Calu3 (cell line): ENCODE data around the gene VGLL4. TPM values are rescaled to one million over a fixed set of nuclear protein-coding genes. Genes with fewer than 3 reads are reported as not detected.

Experiments
- BruUV-seq: library from RNA; stranded (reverse); fragments of 400-500 nt; replicated peaks from 2 replicates; lab custom pipeline; 2021; lab: Mats Ljungman, UMichigan
- CTCF ChIA-PET: fragments of 300-600 bp; sonication (Branson Sonifier 250); formaldehyde crosslinking; loops from one replicate; lab custom pipeline; 2022; ENCODE audit warnings: antibody characterized with exemption; lab: Charles Lee
- DNase-seq: peaks from one replicate; pipeline ENCODE4 v3.0.0; 2022
- H3K27ac Mint-ChIP-seq: one replicate; pipeline ENCODE4 v1.8.0; 2022; ENCODE audit warnings: mixed read lengths; ENCODE audit not compliant: unreplicated experiment
- H3K27me3 Mint-ChIP-seq: one replicate; pipeline ENCODE4 v1.8.0; 2022; ENCODE audit warnings: mixed read lengths; ENCODE audit not compliant: unreplicated experiment
- H3K36me3 Mint-ChIP-seq: one replicate; pipeline ENCODE4 v1.8.0; 2022; ENCODE audit warnings: mild to moderate bottlenecking, moderate library complexity, mixed read lengths; ENCODE audit not compliant: insufficient read depth, unreplicated experiment
- H3K4me1 Mint-ChIP-seq: one replicate; pipeline ENCODE4 v1.8.0; 2022; ENCODE audit warnings: mild to moderate bottlenecking, low read depth, mixed read lengths; ENCODE audit not compliant: unreplicated experiment
- H3K4me3 Mint-ChIP-seq: one replicate; pipeline ENCODE4 v1.8.0; 2022; ENCODE audit warnings: mild to moderate bottlenecking, low read depth, moderate library complexity, mixed read lengths; ENCODE audit not compliant: unreplicated experiment
- H3K9me3 Mint-ChIP-seq: one replicate; pipeline ENCODE4 v1.8.0; 2022; ENCODE audit warnings: low read depth, mixed read lengths; ENCODE audit not compliant: unreplicated experiment
- CTCF ChIP-seq: fragments of 200-600 bp; IDR thresholded peaks from one replicate; pipeline ENCODE4 v1.8.0; 2022; ENCODE audit warnings: antibody characterized with exemption; ENCODE audit not compliant: unreplicated experiment
- intact Hi-C: fragments of 100-400 bp; cut with micrococcal nuclease; formaldehyde crosslinking; loops from one replicate; pipeline ENCODE4 v1.10.0; 2022; ENCODE audit not compliant: unreplicated experiment
- total RNA-seq: library from RNA; stranded (reverse); gene quantifications from 2 replicates; pipeline ENCODE4 v1.2.3, GENCODE V29; 2022

Gene VGLL4
- total RNA-seq, 1 experiment from 2014 or later, result 51.3 TPM

DNA sequence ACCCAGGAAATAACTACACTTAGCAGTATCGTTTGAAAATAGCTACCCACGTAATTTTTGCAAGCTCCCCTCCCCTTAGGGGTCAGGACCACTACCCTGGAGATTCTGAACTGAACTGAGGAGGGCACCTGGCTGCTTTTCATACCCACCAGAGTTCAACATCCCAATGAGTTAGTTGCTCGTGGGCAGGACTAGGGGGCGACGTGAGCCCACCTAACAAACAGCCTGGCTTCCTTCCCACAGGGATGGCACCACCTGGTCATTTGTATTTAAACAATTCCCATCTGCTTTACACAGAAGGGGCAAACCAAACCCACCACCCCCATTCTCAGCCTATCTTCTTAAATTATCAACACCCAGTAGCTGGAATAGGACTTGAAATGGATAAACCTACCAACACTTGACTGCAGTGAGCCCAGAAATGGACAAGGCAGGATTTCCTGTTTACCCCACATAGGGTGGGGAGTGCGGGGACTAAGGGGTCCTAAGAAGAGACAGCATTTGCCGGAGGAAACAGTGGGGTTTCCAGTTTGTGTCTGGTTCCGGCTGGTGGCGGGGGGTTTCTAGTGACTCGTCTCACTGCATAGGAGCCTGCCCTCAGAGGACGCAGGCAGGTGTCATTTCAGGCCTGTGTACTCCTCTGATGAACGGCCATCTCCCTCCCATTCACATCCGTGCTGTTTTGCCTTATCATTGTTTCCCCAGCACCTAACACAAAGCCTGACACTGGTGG is 11.6 kb upstream of the VGLL4 start:
- no TSS peak for BruUV-seq
- Mint-ChIP-seq H3K36me3 (no peaks in the 10 kb centered on the region), H3K4me3 (no peak overlapping the region), H3K27ac (no peak overlapping the region), H3K4me1 (no peaks in the 10 kb centered on the region), H3K9me3 (no peaks in the 10 kb centered on the region), H3K27me3 (no peaks in the 10 kb centered on the region)
- peak; percentile 22 for TF ChIP-seq CTCF
- peak; percentile 15 for DNase-seq
- CTCF ChIA-PET, result no interaction called here
- intact Hi-C loops, result loop anchor here (2.0 kb wide), 1 partner anchor 149 kb away; no protein-coding TSS in a partner anchor

DNA sequence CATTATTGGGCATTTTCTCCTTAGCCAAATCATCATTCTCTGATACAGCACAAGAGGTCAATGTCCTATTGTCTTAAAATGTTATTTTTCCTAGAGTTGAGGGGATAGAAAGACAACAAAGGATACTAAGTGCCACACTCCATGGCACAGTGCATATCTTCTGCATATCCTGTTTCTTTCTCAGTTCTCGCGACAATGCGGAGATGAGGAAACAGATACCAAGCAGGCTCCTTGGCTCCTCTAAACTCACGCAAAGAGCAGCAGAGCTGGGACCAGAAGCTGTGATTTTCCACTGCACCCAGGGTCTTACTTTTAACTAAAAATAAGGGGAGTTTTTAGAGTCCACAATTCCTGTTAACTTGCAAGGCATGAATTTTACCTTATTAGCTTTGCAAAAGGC is 10.5 kb upstream of the VGLL4 start:
- no peak for TF ChIP-seq CTCF
- CTCF ChIA-PET, result no interaction called here
- Mint-ChIP-seq H3K9me3 (no peaks in the 10 kb centered on the region), H3K27ac (no peak overlapping the region), H3K4me1 (no peaks in the 10 kb centered on the region), H3K4me3 (no peak overlapping the region), H3K27me3 (no peaks in the 10 kb centered on the region), H3K36me3 (no peaks in the 10 kb centered on the region)
- DNase-seq, result no peak
- BruUV-seq, result no TSS peak
- intact Hi-C loops, result loop anchor here (2.0 to 5.0 kb wide), 2 partner anchors 151 to 417 kb away; no protein-coding TSS in a partner anchor

DNA sequence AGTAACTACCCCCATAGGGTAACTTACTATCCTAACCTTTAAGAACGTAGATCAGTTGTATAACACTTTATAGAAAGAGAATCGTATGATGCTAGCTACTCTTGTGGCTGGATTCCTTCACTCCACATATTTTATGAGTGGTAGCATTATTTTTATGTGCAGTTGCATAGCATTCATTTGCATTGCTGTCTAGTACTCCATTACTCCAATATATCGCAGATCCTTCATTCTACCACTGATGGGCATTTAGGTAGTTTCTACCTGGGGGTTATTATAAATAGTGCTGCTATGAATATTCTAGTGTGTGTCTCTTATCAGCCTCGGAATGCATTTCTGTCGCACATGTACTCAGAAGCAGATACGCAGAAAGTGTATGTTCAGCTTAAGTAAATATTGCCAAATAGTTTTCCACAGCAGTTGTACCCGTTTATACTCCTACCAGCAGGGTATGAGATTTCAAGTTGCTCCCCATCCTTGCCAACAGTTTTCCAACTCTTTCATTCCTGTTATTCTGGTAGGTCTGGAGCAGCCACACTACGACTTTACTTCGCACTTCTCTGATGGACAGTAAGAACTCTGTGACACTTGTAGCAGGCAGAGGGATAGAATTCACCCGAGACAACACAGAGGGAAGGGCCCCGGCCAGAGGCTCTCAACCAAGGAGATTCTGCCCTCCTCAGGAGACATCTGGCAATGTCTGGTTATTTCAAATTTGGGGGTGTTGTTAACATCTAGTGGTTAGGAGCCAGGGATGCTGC is 9.8 kb upstream of the VGLL4 start:
- TF ChIP-seq CTCF, result no peak
- Mint-ChIP-seq H3K36me3 (no peaks in the 10 kb centered on the region), H3K27ac (no peak overlapping the region), H3K9me3 (no peaks in the 10 kb centered on the region), H3K4me3 (no peak overlapping the region), H3K27me3 (no peaks in the 10 kb centered on the region), H3K4me1 (no peaks in the 10 kb centered on the region)
- DNase-seq, result no peak
- intact Hi-C loops, result loop anchor here (2.0 to 5.0 kb wide), 2 partner anchors 151 to 416 kb away; no protein-coding TSS in a partner anchor
- CTCF ChIA-PET, result no interaction called here
- BruUV-seq, result no TSS peak

GRCh38 chr3:11651900-11652299 is 8.2 kb upstream of the VGLL4 start:
- Mint-ChIP-seq H3K4me3 (no peak overlapping the region), H3K27ac (no peak overlapping the region), H3K36me3 (no peaks in the 10 kb centered on the region), H3K9me3 (no peaks in the 10 kb centered on the region), H3K27me3 (no peaks in the 10 kb centered on the region), H3K4me1 (no peaks in the 10 kb centered on the region)
- CTCF ChIA-PET, result interaction anchor here (0.7 kb wide), 1 partner anchor 51 kb away, joined by 14 read pairs; no protein-coding TSS in a partner anchor
- no peak for DNase-seq
- no TSS peak for BruUV-seq
- no peak for TF ChIP-seq CTCF
- intact Hi-C loops, result loop anchor here (1.0 to 5.0 kb wide), 2 partner anchors 273 to 415 kb away; no protein-coding TSS in a partner anchor
